Mesendoderm (in vitro differentiated cells): ENCODE data around the gene ACKR2.

ENCODE experiments used
- DNase-seq: peaks from one replicate; pipeline ENCODE4 v3.0.0; 2013
- H2AK5ac ChIP-seq: 2 replicates; pipeline ENCODE4 v1.6.1; 2013; ENCODE audit warnings: low read length, inconsistent platforms
- H2BK120ac ChIP-seq: 2 replicates; pipeline ENCODE4 v1.6.1; 2013; ENCODE audit warnings: low read depth, mild to moderate bottlenecking, low read length, moderate library complexity, mixed read lengths
- H2BK15ac ChIP-seq: replicated peaks from 2 replicates; pipeline ENCODE4 v1.6.1; 2013; ENCODE audit warnings: low read depth, mild to moderate bottlenecking, moderate library complexity
- H2BK5ac ChIP-seq: 2 replicates; pipeline ENCODE4 v1.6.1; 2013; ENCODE audit warnings: low read length, inconsistent platforms
- H3K18ac ChIP-seq: 2 replicates; pipeline ENCODE4 v1.6.1; 2013; ENCODE audit warnings: mild to moderate bottlenecking, low read length, mixed read lengths
- H3K23ac ChIP-seq: one replicate; pipeline ENCODE4 v1.6.1; 2013; ENCODE audit warnings: low read length
- H3K27ac ChIP-seq: 2 replicates; pipeline ENCODE4 v1.5.1; 2013; ENCODE audit warnings: low read depth, mild to moderate bottlenecking, inconsistent platforms, low read length, moderate library complexity
- H3K27me3 ChIP-seq: 2 replicates; pipeline ENCODE4 v1.6.1; 2013; ENCODE audit warnings: low read length, control low read depth, mild to moderate bottlenecking, inconsistent platforms; ENCODE audit not compliant: insufficient read depth, poor library complexity
- H3K36me3 ChIP-seq: 2 replicates; pipeline ENCODE4 v1.6.1; 2013; ENCODE audit warnings: low read length, inconsistent platforms; ENCODE audit not compliant: control insufficient read depth, insufficient read depth
- H3K4ac ChIP-seq: one replicate; pipeline ENCODE4 v1.6.1; 2013; ENCODE audit warnings: low read depth, mild to moderate bottlenecking, low read length, moderate library complexity
- H3K4me1 ChIP-seq: 2 replicates; pipeline ENCODE4 v1.6.1; 2013; ENCODE audit warnings: low read depth, low read length, inconsistent platforms; ENCODE audit not compliant: control insufficient read depth
- H3K4me2 ChIP-seq: 2 replicates; pipeline ENCODE4 v1.6.1; 2013; ENCODE audit warnings: low read length
- H3K4me3 ChIP-seq: 2 replicates; pipeline ENCODE4 v1.5.1; 2013; ENCODE audit warnings: mild to moderate bottlenecking, low read length
- H3K56ac ChIP-seq: one replicate; pipeline ENCODE4 v1.6.1; 2013; ENCODE audit warnings: low read length
- H3K79me1 ChIP-seq: 2 replicates; pipeline ENCODE4 v1.6.1; 2013; ENCODE audit warnings: low read length, inconsistent platforms
- H3K79me2 ChIP-seq: 2 replicates; pipeline ENCODE4 v1.6.1; 2013; ENCODE audit warnings: mild to moderate bottlenecking, low read length; ENCODE audit not compliant: control insufficient read depth, insufficient read depth
- H3K9ac ChIP-seq: 2 replicates; pipeline ENCODE4 v1.6.1; 2013; ENCODE audit warnings: low read length, inconsistent platforms
- H4K5ac ChIP-seq: one replicate; pipeline ENCODE4 v1.6.1; 2013; ENCODE audit warnings: low read length
- H4K8ac ChIP-seq: one replicate; pipeline ENCODE4 v1.6.1; 2013; ENCODE audit warnings: low read depth, mild to moderate bottlenecking, control low read depth, low read length, moderate library complexity
- WGBS: extraction: QIAGEN DNeasy Blood & Tissue Kit; methylation state at CpG from one replicate; pipeline ENCODE4 v1.1.7; 2013; ENCODE audit warnings: low lambda C conversion rate, missing lambda C conversion rate; ENCODE audit not compliant: insufficient coverage; ENCODE audit errors: extremely low coverage; 5-methylcytosine and 5-hydroxymethylcytosine counted together

ACKR2 gene

DNA sequence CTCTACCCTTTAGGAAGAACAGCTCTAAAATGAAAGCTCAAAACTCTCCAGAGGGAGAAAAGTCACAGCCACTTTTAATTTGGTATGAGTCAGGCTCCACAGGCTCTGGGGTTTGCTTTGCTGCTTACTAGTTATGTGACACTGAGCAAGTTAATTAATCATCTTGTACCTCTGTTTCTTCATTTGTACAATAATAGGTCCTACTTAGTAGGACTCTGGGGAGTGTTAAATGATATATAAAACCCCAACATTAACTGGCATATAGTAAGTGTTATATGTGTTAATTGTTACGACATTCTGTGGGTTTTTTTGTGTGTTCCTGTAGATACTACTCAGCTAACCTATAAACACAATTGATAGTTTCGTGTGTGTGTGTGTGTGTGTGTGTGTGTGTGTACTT lies 6.6 kb downstream of the ACKR2 start:
- H3K36me3 ChIP-seq = no peaks in the 10 kb centered on the region

DNA sequence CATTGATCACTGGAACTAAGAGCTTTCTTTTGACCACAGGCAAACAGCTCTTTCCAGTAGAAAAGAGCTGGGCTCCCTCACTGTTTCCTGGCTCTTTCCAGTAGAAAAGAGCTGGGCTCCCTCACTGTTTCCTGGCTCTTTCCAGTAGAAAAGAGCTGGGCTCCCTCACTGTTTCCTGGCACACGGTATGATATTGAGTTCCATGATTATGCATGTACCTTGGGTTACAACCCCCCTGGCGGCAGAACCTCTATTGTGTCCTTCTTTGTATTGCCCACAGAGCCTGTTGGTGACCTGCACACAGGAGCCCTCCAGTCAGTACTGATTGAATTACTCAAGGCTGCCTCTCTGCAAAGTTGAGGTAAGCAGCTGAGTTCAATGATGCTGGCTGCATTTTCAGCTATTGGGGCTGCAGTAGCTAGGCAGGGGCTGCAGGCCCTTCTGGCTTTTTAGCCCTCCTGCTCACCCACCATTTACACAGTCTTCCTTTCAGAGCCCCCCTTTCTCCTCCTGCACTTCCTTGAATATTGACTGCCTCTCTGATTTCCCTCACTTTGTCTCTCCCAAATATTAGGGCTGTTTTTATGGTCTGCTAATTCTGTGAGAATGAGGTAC lies 10.2 kb downstream of the ACKR2 start:
- Histone ChIP-seq H3K23ac (no peak overlapping the region), H2BK5ac (no peak overlapping the region), H3K27ac (no peak overlapping the region), H3K4me3 (no peak overlapping the region), H3K27me3 (no peaks in the 10 kb centered on the region), H4K5ac (no peak overlapping the region), H3K79me1 (no peaks in the 10 kb centered on the region), H4K8ac (no peak overlapping the region), H2BK120ac (no peak overlapping the region), H3K79me2 (no peaks in the 10 kb centered on the region), H3K56ac (no peak overlapping the region), H3K4me2 (no peak overlapping the region), H2AK5ac (no peak overlapping the region), H3K4ac (no peak overlapping the region), H3K4me1 (no peaks in the 10 kb centered on the region), H2BK15ac (no peak overlapping the region), H3K9ac (no peak overlapping the region), H3K18ac (no peak overlapping the region), H3K36me3 (no peaks in the 10 kb centered on the region)
- DNase-seq = peak; percentile 63
- WGBS = no CpG with 5 or more reads among the region's 2 CpGs

More for the DNA sequence above, 6.6 kb downstream of the ACKR2 start:
- H3K4me1 ChIP-seq = no peaks in the 10 kb centered on the region
- no peak overlapping the region for H4K5ac ChIP-seq
- H3K79me2 ChIP-seq = no peaks in the 10 kb centered on the region
- H3K4me3 ChIP-seq = no peak overlapping the region
- H3K27me3 ChIP-seq = no peaks in the 10 kb centered on the region
- H3K4me2 ChIP-seq = no peak overlapping the region
- no peak overlapping the region for H3K23ac ChIP-seq
- no peak overlapping the region for H2BK5ac ChIP-seq
- no peak overlapping the region for H3K4ac ChIP-seq
- WGBS = no CpG with 5 or more reads among the region's 2 CpGs
- H3K79me1 ChIP-seq = no peaks in the 10 kb centered on the region
- H3K18ac ChIP-seq = no peak overlapping the region
- no peak overlapping the region for H3K9ac ChIP-seq
- H3K56ac ChIP-seq = no peak overlapping the region
- no peak overlapping the region for H3K27ac ChIP-seq
- H2BK120ac ChIP-seq = no peak overlapping the region
- H2AK5ac ChIP-seq = no peak overlapping the region
- H4K8ac ChIP-seq = no peak overlapping the region
- no peak for DNase-seq
- H2BK15ac ChIP-seq = no peak overlapping the region

DNA sequence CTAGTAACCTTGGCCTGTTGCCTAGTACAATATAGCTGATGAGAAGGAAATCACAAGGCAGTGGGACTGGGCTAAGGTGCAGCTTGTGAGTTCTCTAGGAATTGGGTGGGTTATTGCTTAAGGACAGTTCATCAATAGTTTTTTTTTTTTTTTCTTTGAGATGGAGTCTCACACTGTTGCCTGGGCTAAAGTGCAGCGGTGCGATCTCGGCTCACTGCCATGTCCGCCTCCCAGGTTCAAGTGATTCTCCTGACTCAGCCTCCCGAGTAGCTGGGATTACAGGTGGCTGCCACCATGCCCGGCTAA lies 11.5 kb downstream of the ACKR2 start:
- H2BK15ac ChIP-seq = no peak overlapping the region
- no peak overlapping the region for H2BK5ac ChIP-seq
- H3K56ac ChIP-seq = no peak overlapping the region
- H3K36me3 ChIP-seq = no peaks in the 10 kb centered on the region
- no peaks in the 10 kb centered on the region for H3K27me3 ChIP-seq
- no peak overlapping the region for H3K23ac ChIP-seq
- no peak for DNase-seq
- no peak overlapping the region for H3K18ac ChIP-seq
- H2BK120ac ChIP-seq = no peak overlapping the region
- H3K4me2 ChIP-seq = no peak overlapping the region
- WGBS = no CpG with 5 or more reads among the region's 6 CpGs
- H3K4me1 ChIP-seq = no peaks in the 10 kb centered on the region
- H3K79me1 ChIP-seq = no peaks in the 10 kb centered on the region
- no peak overlapping the region for H2AK5ac ChIP-seq
- no peak overlapping the region for H3K4ac ChIP-seq
- H3K4me3 ChIP-seq = no peak overlapping the region
- no peak overlapping the region for H3K27ac ChIP-seq
- no peak overlapping the region for H4K5ac ChIP-seq
- no peak overlapping the region for H4K8ac ChIP-seq
- H3K9ac ChIP-seq = no peak overlapping the region
- no peaks in the 10 kb centered on the region for H3K79me2 ChIP-seq

DNA sequence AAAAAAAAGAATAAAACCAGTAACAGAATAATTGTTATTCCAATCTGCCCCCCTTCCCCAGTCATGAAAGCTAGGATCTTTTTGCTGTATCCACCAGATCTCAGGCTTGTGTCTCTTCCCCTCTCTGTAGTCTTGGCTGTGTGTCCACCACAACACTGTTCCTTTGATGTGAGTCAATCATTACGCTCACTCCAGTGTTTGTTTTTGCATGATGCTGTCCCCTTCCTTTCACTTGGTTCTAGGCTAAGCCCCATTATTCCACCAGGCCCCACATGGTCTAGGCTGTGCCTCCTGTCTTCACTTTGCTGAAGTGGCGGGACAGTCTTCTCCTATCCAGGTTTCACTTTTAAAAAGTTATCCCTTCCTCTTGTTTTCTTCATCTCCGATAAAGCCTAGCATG lies 13.6 kb downstream of the ACKR2 start:
- Histone ChIP-seq H3K9ac (no peak overlapping the region), H3K56ac (no peak overlapping the region), H4K8ac (no peak overlapping the region), H4K5ac (no peak overlapping the region), H3K27me3 (no peaks in the 10 kb centered on the region), H3K4ac (no peak overlapping the region), H3K4me1 (no peaks in the 10 kb centered on the region), H3K4me2 (no peak overlapping the region), H2BK120ac (no peak overlapping the region), H3K27ac (no peak overlapping the region), H3K79me2 (no peaks in the 10 kb centered on the region), H3K4me3 (no peak overlapping the region), H3K36me3 (no peaks in the 10 kb centered on the region), H3K79me1 (no peaks in the 10 kb centered on the region), H3K18ac (no peak overlapping the region), H3K23ac (no peak overlapping the region), H2BK15ac (no peak overlapping the region), H2AK5ac (no peak overlapping the region), H2BK5ac (no peak overlapping the region)
- no CpG with 5 or more reads among the region's 3 CpGs for WGBS
- no peak for DNase-seq

DNA sequence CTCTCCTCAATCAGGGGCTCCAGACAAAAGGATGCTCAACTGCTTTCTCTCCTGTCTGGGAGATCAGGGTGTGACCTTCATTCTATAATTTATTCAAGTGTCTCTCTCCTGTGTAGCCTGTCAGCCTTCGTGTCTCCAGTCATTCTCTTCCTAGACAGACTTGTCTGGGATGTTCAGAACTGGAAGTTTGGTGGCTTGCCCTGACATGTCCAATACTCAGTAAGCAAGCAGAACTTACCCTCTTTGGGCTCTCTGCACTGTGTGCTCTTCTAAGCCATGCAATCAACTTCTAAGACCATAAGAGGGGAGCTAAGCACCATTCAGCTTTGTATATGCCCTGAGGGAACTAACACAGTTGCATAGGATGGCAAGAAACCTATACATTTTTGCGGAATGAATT lies 14.1 kb downstream of the ACKR2 start:
- no peak overlapping the region for H2AK5ac ChIP-seq
- H3K27ac ChIP-seq = no peak overlapping the region

DNA sequence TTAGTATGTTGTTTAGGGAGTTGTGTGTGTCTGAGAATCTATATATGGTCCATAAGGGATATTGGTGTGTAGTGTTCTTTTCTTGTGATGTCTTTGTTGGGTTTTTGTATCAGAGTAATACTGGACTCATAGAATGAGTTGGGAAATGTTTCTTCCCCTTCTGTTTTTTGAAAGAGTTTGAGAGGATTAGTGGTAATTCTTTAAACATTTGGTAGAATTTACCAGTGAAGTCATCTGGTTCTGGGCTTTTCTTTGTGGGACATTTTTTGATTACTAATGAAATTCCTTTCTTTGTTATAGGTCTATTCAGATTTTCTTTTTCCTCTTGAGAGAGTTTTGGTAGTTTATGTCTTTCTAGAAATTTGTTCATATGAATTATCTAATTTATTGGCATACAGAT lies 16.9 kb downstream of the ACKR2 start:
- no peak overlapping the region for H3K4me2 ChIP-seq
- H3K27me3 ChIP-seq = no peaks in the 10 kb centered on the region
- no peak overlapping the region for H3K18ac ChIP-seq
- no peak overlapping the region for H3K27ac ChIP-seq
- H3K56ac ChIP-seq = no peak overlapping the region
- no peak overlapping the region for H3K23ac ChIP-seq
- H3K4ac ChIP-seq = no peak overlapping the region
- no peaks in the 10 kb centered on the region for H3K4me1 ChIP-seq
- H3K36me3 ChIP-seq = no peaks in the 10 kb centered on the region
- DNase-seq = no peak
- no peak overlapping the region for H2BK5ac ChIP-seq
- H3K4me3 ChIP-seq = no peak overlapping the region
- H4K5ac ChIP-seq = no peak overlapping the region
- no peak overlapping the region for H2BK15ac ChIP-seq
- no peaks in the 10 kb centered on the region for H3K79me2 ChIP-seq
- H4K8ac ChIP-seq = no peak overlapping the region
- H3K79me1 ChIP-seq = no peaks in the 10 kb centered on the region
- H2AK5ac ChIP-seq = no peak overlapping the region
- no peak overlapping the region for H2BK120ac ChIP-seq
- no peak overlapping the region for H3K9ac ChIP-seq

More for the DNA sequence above, 14.1 kb downstream of the ACKR2 start:
- H4K5ac ChIP-seq = no peak overlapping the region
- H3K9ac ChIP-seq = no peak overlapping the region
- DNase-seq = no peak
- no peak overlapping the region for H3K23ac ChIP-seq
- no peak overlapping the region for H4K8ac ChIP-seq
- no peak overlapping the region for H2BK15ac ChIP-seq
- no peak overlapping the region for H2BK120ac ChIP-seq
- H2BK5ac ChIP-seq = no peak overlapping the region
- H3K18ac ChIP-seq = no peak overlapping the region
- no peaks in the 10 kb centered on the region for H3K79me2 ChIP-seq
- H3K27me3 ChIP-seq = no peaks in the 10 kb centered on the region
- H3K36me3 ChIP-seq = no peaks in the 10 kb centered on the region
- no peak overlapping the region for H3K56ac ChIP-seq
- no CpG with 5 or more reads among the region's 2 CpGs for WGBS
- H3K4me1 ChIP-seq = no peaks in the 10 kb centered on the region
- H3K79me1 ChIP-seq = no peaks in the 10 kb centered on the region
- no peak overlapping the region for H3K4ac ChIP-seq
- no peak overlapping the region for H3K4me3 ChIP-seq
- H3K4me2 ChIP-seq = no peak overlapping the region
